ENCODE data around the gene TMEM101.
"Not testable (repeated sequence)": the region's sequence is repeated elsewhere in the genome, so short reads cannot be mapped to it uniquely, and the experiment has no call there.

TMEM101 gene

DNA sequence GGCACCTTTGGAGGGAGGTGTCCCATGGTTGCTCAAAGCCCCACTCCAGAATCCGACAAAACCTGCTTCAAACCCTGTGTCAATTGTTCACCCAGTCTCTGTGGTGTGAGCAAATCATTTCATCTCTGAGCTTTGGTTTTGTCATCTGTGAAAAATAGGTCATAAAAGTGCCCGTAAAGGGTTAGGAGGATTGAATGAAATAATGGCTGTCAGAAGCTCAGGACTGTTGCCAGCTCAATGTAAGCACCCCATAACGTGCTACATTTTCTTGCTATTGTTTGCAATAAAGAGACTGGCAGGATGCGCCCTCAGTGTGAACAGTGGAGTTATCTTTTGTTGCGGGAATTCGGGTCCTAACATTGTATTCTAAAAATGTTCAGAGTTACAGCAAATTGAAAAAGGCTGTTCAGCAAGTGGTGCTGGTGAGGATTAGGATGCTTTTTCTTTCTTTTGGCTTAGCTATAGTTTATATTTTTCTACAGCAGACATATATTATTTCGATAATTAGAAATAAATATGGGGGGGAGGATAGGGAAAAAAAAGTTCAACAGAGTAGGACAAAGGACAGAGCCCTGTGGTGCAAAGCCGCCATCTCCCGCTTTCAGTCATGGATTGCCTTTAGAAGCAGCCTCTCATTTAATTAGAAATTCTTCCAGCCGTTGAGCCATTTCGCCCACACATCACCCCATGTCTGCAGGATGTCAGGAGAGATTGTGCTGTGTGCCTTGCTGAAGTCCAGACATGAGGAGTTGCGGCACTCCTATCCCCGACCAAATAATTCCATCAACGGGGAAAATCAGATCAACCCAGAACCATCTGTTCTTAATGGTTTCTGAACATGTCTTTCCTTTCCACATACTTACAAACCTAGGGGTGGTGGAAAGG, 40.1 kb downstream of the TMEM101 start:
- no peak for DNase-seq

GRCh38 chr17:43972444-43973212, 42.1 kb downstream of the TMEM101 start:
- DNase-seq = not testable (repeated sequence)

GRCh38 chr17:43971436-43971835, 43.3 kb downstream of the TMEM101 start:
- DNase-seq = not testable (repeated sequence)

GRCh38 chr17:43970366-43970765, 44.4 kb downstream of the TMEM101 start:
- no peak for DNase-seq

GRCh38 chr17:43967251-43967875, 47.4 kb downstream of the TMEM101 start:
- no peak for DNase-seq

DNA sequence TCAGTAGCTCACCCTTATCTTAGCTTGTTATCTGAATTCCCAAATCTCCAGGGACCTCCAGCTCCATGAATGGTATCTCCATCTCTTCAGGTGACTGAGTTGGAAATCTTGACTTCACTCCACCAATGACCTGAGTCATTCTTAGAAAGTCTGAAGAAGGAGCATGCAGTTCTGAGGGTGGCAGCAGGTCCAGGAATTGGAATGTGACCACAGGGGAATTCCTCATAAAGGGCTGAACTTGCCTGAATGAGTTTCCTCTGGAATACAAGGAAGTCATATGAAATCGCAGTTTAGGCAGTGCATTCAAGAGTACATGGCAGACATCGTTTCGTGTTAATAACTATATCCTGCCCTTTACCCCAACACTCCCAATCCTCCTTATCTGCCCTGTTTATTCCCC, 48.5 kb downstream of the TMEM101 start:
- no peak for DNase-seq

DNA sequence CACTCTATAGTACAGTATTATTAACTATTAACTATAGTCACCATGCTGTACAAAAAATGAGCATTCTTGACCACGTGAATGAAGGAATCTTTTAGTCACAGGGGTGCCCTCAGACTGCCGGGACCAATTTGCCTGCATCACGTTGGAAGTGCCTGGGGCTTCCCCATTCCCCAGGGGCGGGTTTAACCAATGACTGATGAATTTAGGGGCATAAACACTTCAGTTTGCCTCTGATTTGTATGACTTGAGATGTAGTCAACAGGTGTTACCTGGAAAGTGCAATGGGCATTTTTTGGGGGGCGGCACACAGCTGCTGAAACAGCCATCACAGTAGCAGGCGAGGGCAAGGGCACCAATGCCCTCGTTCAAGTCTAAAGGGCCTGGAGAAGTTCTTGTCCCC, 52.3 kb downstream of the TMEM101 start:
- DNase-seq = no peak

DNA sequence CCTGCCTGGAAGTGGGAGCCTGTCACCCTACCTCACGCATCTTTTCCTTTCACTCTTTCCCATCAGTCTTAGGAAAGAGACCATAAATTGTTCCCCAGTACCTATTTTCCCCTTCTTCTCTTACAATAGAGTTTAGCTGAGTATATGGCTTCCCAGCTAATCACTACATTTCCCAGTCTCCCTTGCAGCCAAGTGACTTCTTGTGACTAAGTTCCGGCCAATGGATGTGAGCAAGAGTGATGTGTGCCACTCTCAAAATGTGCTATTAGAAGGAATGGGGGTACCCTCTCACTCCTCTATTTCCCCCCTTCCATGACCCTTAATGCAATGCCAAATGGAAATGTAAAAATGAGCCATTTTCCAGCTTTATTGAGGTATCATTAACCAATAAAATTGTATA, 52.8 kb downstream of the TMEM101 start:
- no peak for DNase-seq

- not testable (repeated sequence) for DNase-seq
These were observed 53.5 kb downstream of the TMEM101 start for GRCh38 chr17:43961292-43961691.
